Spleen (tissue), 11 donors: ENCODE results near the gene SLC25A20. TPM values are rescaled to one million over a fixed set of nuclear protein-coding genes. Genes with fewer than 3 reads are reported as not detected.

Experiments
- DNase-seq: peaks from one replicate; pipeline ENCODE4 v3.0.0-alpha.2; 2020
- H3K27ac ChIP-seq, 8 donors: fragments of 200-600 bp; sonication (generic) in 7 of 8; 1 replicate in 4 of 8; 2 replicates in 4 of 8; pipeline versions ENCODE4 v1.5.0 to v1.8.0; 2016 to 2021; ENCODE audit warnings: inconsistent platforms in 4 of 8, mild to moderate bottlenecking in 4 of 8, moderate library complexity in 1 of 8
- H3K27me3 ChIP-seq, 7 donors: fragments of 200-600 bp; sonication (generic) in 6 of 7; replicated peaks in 1 of 7; 1 replicate in 4 of 7; 2 replicates in 3 of 7; pipeline versions ENCODE4 v1.5.0 to v1.8.0; 2016 to 2021; ENCODE audit warnings: inconsistent platforms in 3 of 7, mild to moderate bottlenecking in 1 of 7
- H3K36me3 ChIP-seq, 6 donors: fragments of 200-600 bp; sonication (generic) in 5 of 6; 1 replicate in 4 of 6; 2 replicates in 2 of 6; pipeline versions ENCODE4 v1.5.0 to v1.8.0; 2016 to 2021; ENCODE audit warnings: inconsistent platforms in 2 of 6
- H3K4me1 ChIP-seq, 6 donors: fragments of 200-600 bp; sonication (generic) in 5 of 6; 1 replicate in 3 of 6; 2 replicates in 3 of 6; pipeline versions ENCODE4 v1.5.0 to v1.8.0; 2016 to 2021; ENCODE audit warnings: inconsistent platforms in 3 of 6
- H3K4me3 ChIP-seq, 8 donors: fragments of 200-600 bp; sonication (generic) in 7 of 8; 1 replicate in 4 of 8; 2 replicates in 4 of 8; pipeline versions ENCODE4 v1.5.0 to v1.8.0; 2016 to 2021; ENCODE audit warnings: inconsistent platforms in 4 of 8, mild to moderate bottlenecking in 4 of 8, moderate library complexity in 2 of 8
- H3K9me3 ChIP-seq, 8 donors: fragments of 200-600 bp; sonication (generic) in 7 of 8; 1 replicate in 4 of 8; 2 replicates in 4 of 8; pipeline versions ENCODE4 v1.5.0 to v1.8.0; 2016 to 2021; ENCODE audit warnings: inconsistent platforms in 4 of 8
- POLR2A ChIP-seq, 3 donors: fragments of 450-650 bp; IDR thresholded peaks; one replicate each; pipeline ENCODE4 v1.5.1; 2017; ENCODE audit warnings: antibody characterized with exemption in 3 of 3, mild to moderate bottlenecking in 1 of 3
- POLR2AphosphoS5 ChIP-seq, 3 donors: sonication (generic); formaldehyde crosslinking; IDR thresholded peaks; one replicate each; pipeline ENCODE4 v1.5.1; 2017; ENCODE audit warnings: antibody characterized with exemption in 3 of 3
- WGBS, 5 donors: extraction: QIAGEN DNeasy Blood & Tissue Kit in 3 of 5; methylation state at CpG; one replicate each; pipeline versions ENCODE4 v1.1.5 to v1.1.7; 2013 to 2018; 5-methylcytosine and 5-hydroxymethylcytosine counted together
- intact Hi-C: fragments of 100-400 bp; cut with DNase I; formaldehyde crosslinking; loops from one replicate; pipeline ENCODE4 v1.15.0; 2023; ENCODE audit warnings: low total_unique reads
- polyA plus RNA-seq, 3 donors: library from polyadenylated mRNA; stranded (reverse); fragments of 200-250 nt; gene quantifications; one replicate each; pipeline ENCODE4 v1.2.1, GENCODE V29; 2013
- total RNA-seq, 7 donors: library from RNA; depleted of rRNA in 3 of 7; stranded (reverse); fragments of >200 nt in 3 of 7; fragmentation: NEBNext Ultra II Directional in 4 of 7; extraction: Animal tissue kit (Norgen Biotek cat#: 25700) in 4 of 7; gene quantifications; one replicate each; pipeline versions ENCODE4 v1.1.0 to v1.2.1, GENCODE V29; 2016 to 2021
- TF ChIP-seq, protein P1 (sequence below), 11 experiments: fragments of 200-600 bp in 7 of 11; fragments of 450-650 bp in 4 of 11; sonication (generic) in 4 of 11; IDR thresholded peaks in 8 of 11; conservative IDR thresholded peaks in 3 of 11; 1 replicate in 7 of 11; 2 replicates in 4 of 11; pipeline versions ENCODE4 v1.4.0 to v1.8.0; 2016 to 2021; ENCODE audit warnings: antibody characterized with exemption in 11 of 11, inconsistent platforms in 4 of 11, mild to moderate bottlenecking in 1 of 11
- donor health status: healthy with polysubstance abuse.
- donor health status: DM: no; HTN: no; CAD: no; lungs with moderate emphysema.
- donor health status: DM: no; HTN: no; CAD: no.
- donor health status: Bipolar disorder and iron deficiency.
- donor health status: healthy.
- donor health status: DM: no; HTN: no; CAD: no.
- donor health status: DM: yes; HTN: yes; CAD: no.

Gene SLC25A20
- total and polyA plus RNA-seq, 10 donors, result 13.0 to 51.2 (median 24.4) TPM

DNA sequence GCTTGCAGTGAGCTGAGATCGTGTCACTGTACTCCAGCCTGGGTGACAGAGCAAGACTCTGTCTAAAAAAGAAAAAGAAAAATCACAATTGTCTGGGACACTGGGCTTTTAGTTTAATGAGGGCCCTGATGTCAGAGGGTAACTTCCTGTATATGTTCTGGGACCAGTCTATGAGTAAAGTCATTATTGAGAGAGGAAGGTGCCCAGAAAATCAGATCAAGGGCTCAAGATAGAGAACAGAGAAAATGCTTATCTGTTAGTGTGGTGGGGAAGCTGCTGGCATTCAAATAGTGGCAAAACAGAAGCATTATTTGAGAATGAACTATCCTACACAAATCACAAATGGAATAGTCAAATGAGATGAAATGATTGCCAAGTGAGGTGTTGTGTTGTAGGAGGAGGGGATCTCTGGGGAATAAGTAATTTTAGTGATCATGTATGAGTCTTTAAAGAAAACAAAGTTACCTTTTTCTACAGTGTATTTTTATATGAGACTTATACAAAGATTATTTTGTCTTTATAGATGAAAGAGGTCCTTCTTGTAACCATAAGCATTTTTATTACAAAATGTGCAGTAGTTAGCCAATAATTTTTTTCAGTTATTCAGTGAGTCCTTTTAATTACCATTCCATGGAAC is 33.4 kb upstream of the SLC25A20 start:
- H3K9me3 ChIP-seq, result no peaks in the 10 kb centered on the region
- 54 to 80% (median 73%) methylated on average over 1 of the region's 1 CpG for WGBS, 5 donors
- intact Hi-C loops, result no loop called here
- H3K27me3 ChIP-seq, result no peaks in the 10 kb centered on the region
- TF ChIP-seq POLR2A (IDR thresholded peaks at IDR 0.05), result no peak
- TF ChIP-seq POLR2AphosphoS5 (IDR thresholded peaks at IDR 0.05), result no peak
- TF ChIP-seq, protein P1, sequence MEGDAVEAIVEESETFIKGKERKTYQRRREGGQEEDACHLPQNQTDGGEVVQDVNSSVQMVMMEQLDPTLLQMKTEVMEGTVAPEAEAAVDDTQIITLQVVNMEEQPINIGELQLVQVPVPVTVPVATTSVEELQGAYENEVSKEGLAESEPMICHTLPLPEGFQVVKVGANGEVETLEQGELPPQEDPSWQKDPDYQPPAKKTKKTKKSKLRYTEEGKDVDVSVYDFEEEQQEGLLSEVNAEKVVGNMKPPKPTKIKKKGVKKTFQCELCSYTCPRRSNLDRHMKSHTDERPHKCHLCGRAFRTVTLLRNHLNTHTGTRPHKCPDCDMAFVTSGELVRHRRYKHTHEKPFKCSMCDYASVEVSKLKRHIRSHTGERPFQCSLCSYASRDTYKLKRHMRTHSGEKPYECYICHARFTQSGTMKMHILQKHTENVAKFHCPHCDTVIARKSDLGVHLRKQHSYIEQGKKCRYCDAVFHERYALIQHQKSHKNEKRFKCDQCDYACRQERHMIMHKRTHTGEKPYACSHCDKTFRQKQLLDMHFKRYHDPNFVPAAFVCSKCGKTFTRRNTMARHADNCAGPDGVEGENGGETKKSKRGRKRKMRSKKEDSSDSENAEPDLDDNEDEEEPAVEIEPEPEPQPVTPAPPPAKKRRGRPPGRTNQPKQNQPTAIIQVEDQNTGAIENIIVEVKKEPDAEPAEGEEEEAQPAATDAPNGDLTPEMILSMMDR (IDR thresholded peaks at IDR 0.05 in 8 of 11, conservative IDR thresholded peaks at IDR 0.05 in 3 of 11), result no peak
- peak overlapping the region in 4 of 8 donors; percentile 2 to 55 (median 31) for H3K27ac ChIP-seq
- H3K36me3 ChIP-seq, result peaks cover 0 to 100% (median 24%) of the 10 kb centered on the region in 6 donors
- peaks cover 25 to 87% (median 61%) of the 10 kb centered on the region in 6 donors for H3K4me1 ChIP-seq
- no peak overlapping the region for H3K4me3 ChIP-seq
- no peak for DNase-seq

DNA sequence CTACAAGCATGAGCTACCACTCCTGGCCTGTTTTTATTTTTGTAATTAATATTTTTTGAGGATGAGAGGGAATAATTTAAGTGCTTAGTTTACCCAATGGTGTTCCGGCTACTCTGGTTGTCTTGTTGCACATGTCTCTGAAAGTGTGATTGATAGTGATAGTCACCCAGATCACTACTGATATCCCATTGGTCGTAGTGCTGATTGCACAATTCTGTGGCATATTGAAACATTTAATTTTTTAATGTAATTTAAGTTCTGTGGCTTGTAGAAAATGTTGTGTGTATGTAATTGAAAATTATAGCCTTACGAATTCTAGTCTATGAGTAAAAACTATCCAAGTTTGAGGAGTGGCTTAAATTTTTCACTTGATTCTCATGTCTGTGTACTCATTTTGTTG is 31.9 kb upstream of the SLC25A20 start:
- H3K27me3 ChIP-seq, result no peaks in the 10 kb centered on the region
- no peak for DNase-seq
- no peaks in the 10 kb centered on the region for H3K9me3 ChIP-seq
- H3K36me3 ChIP-seq, result peaks cover 0 to 100% (median 29%) of the 10 kb centered on the region in 6 donors
- no peak overlapping the region for H3K4me3 ChIP-seq
- intact Hi-C loops, result no loop called here
- H3K27ac ChIP-seq, result peak overlapping the region in 1 of 8 donors; percentile 3
- TF ChIP-seq, protein P1 (IDR thresholded peaks at IDR 0.05 in 8 of 11, conservative IDR thresholded peaks at IDR 0.05 in 3 of 11), result no peak
- TF ChIP-seq POLR2A (IDR thresholded peaks at IDR 0.05) (no peak), POLR2AphosphoS5 (IDR thresholded peaks at IDR 0.05) (no peak)
- H3K4me1 ChIP-seq, result peaks cover 33 to 91% (median 63%) of the 10 kb centered on the region in 6 donors
- 65 to 82% (median 75%) methylated on average over 3 of the region's 3 CpGs for WGBS, 5 donors

- H3K27ac ChIP-seq, result peak overlapping the region in 5 of 8 donors; percentile 2 to 12 (median 3)
- peaks cover 33 to 85% (median 63%) of the 10 kb centered on the region in 6 donors for H3K4me1 ChIP-seq
- H3K9me3 ChIP-seq, result no peaks in the 10 kb centered on the region
- 67 to 78% (median 76%) methylated on average over 3 of the region's 3 CpGs for WGBS, 5 donors
- DNase-seq, result no peak
- no peak overlapping the region for H3K4me3 ChIP-seq
- H3K27me3 ChIP-seq, result no peaks in the 10 kb centered on the region
- TF ChIP-seq POLR2A (IDR thresholded peaks at IDR 0.05) (no peak), POLR2AphosphoS5 (IDR thresholded peaks at IDR 0.05) (no peak)
- TF ChIP-seq, protein P1 (IDR thresholded peaks at IDR 0.05 in 8 of 11, conservative IDR thresholded peaks at IDR 0.05 in 3 of 11), result no peak
- H3K36me3 ChIP-seq, result peaks cover 0 to 100% (median 35%) of the 10 kb centered on the region in 6 donors
- intact Hi-C loops, result no loop called here
Observed at GRCh38 chr3:48929358-48930035, 30.8 kb upstream of the SLC25A20 start.

GRCh38 chr3:48928679-48929078 is 30.0 kb upstream of the SLC25A20 start:
- 69 to 89% (median 77%) methylated on average over 1 of the region's 1 CpG for WGBS, 5 donors
- intact Hi-C loops, result no loop called here
- peak overlapping the region in 3 of 8 donors; percentile 5 to 33 (median 12) for H3K27ac ChIP-seq
- no peak for TF ChIP-seq POLR2A (IDR thresholded peaks at IDR 0.05)
- TF ChIP-seq, protein P1 (IDR thresholded peaks at IDR 0.05 in 8 of 11, conservative IDR thresholded peaks at IDR 0.05 in 3 of 11), result no peak
- no peak for TF ChIP-seq POLR2AphosphoS5 (IDR thresholded peaks at IDR 0.05)
- H3K36me3 ChIP-seq, result peaks cover 0 to 100% (median 40%) of the 10 kb centered on the region in 6 donors
- H3K4me1 ChIP-seq, result peaks cover 33 to 85% (median 63%) of the 10 kb centered on the region in 6 donors
- DNase-seq, result no peak
- no peak overlapping the region for H3K4me3 ChIP-seq
- H3K9me3 ChIP-seq, result no peaks in the 10 kb centered on the region
- H3K27me3 ChIP-seq, result no peaks in the 10 kb centered on the region
